ENCODE measurements around the gene SETDB2.

SETDB2 gene

GRCh38 chr13:49453465-49453864, 9.4 kb downstream of the SETDB2 start:
- no peak overlapping the region for H3K4me3 ChIP-seq (ENCODE audit: low read depth, low read length)
- TF ChIP-seq, protein P1, sequence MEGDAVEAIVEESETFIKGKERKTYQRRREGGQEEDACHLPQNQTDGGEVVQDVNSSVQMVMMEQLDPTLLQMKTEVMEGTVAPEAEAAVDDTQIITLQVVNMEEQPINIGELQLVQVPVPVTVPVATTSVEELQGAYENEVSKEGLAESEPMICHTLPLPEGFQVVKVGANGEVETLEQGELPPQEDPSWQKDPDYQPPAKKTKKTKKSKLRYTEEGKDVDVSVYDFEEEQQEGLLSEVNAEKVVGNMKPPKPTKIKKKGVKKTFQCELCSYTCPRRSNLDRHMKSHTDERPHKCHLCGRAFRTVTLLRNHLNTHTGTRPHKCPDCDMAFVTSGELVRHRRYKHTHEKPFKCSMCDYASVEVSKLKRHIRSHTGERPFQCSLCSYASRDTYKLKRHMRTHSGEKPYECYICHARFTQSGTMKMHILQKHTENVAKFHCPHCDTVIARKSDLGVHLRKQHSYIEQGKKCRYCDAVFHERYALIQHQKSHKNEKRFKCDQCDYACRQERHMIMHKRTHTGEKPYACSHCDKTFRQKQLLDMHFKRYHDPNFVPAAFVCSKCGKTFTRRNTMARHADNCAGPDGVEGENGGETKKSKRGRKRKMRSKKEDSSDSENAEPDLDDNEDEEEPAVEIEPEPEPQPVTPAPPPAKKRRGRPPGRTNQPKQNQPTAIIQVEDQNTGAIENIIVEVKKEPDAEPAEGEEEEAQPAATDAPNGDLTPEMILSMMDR (IDR thresholded peaks at IDR 0.05; ENCODE audit: low read depth, low read length) = no peak

DNA sequence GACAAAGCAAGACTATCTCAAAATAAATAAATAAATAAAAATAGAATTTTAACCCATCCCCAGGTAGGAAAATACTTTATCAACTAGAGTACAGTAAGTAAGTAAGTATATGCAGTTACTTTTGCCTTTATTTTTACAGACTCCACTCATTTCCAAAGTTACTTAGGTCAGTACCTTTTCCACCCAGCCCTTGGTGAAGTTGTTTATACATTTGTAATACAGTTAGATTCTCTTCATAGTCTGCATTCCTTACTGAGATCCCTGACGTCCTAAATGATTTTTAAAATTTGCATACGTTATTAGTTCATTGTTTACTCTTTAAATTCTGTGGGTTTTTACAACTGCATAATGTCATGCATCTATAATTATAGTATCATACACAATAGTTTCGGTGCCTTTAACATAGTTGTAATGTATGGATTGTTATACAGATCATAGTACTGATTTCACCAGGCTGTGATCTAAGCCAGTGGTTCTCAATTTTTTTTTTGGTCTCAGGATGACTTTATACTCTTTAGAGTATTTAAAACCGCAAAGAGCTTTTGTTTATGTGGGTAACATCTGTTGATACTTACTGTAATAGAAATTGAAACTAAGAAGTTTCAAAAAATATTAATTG, 10.4 kb downstream of the SETDB2 start:
- H3K4me3 ChIP-seq (ENCODE audit: low read depth, low read length) = peak overlapping the region; percentile 30

GRCh38 chr13:49455007-49455398, 10.9 kb downstream of the SETDB2 start:
- TF ChIP-seq, protein P1 (IDR thresholded peaks at IDR 0.05; ENCODE audit: low read depth, low read length) = no peak
- no peak overlapping the region for H3K4me3 ChIP-seq (ENCODE audit: low read depth, low read length)

More for the DNA sequence above, 10.4 kb downstream of the SETDB2 start:
- TF ChIP-seq, protein P1 (IDR thresholded peaks at IDR 0.05; ENCODE audit: low read depth, low read length) = no peak

DNA sequence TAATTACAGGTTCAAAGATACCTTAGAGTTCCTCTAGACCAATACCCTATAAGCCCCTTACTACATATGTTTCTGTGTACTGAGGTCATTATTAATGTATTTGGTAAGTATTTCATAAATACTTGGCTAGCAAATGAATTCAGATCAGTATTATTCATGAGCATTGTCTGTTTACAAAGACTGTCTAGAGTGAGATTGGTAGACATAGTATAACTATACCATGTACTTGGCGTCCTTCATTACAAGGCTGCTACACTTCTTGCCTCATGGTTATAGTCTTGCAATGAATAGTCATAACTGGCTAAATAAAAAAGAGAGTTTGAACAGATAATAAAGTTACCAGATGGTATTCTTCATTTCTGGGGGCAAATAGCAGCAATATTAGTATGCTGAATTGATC, 12.1 kb downstream of the SETDB2 start:
- H3K4me3 ChIP-seq (ENCODE audit: low read depth, low read length) = no peak overlapping the region
- TF ChIP-seq, protein P1 (IDR thresholded peaks at IDR 0.05; ENCODE audit: low read depth, low read length) = no peak

GRCh38 chr13:49457221-49457620, 13.1 kb downstream of the SETDB2 start:
- H3K4me3 ChIP-seq (ENCODE audit: low read depth, low read length) = no peak overlapping the region
- TF ChIP-seq, protein P1 (IDR thresholded peaks at IDR 0.05; ENCODE audit: low read depth, low read length) = no peak

- H3K4me3 ChIP-seq (ENCODE audit: low read depth, low read length) = no peak overlapping the region
- TF ChIP-seq, protein P1 (IDR thresholded peaks at IDR 0.05; ENCODE audit: low read depth, low read length) = no peak
Measured at GRCh38 chr13:49459580-49459979, 15.5 kb downstream of the SETDB2 start.

DNA sequence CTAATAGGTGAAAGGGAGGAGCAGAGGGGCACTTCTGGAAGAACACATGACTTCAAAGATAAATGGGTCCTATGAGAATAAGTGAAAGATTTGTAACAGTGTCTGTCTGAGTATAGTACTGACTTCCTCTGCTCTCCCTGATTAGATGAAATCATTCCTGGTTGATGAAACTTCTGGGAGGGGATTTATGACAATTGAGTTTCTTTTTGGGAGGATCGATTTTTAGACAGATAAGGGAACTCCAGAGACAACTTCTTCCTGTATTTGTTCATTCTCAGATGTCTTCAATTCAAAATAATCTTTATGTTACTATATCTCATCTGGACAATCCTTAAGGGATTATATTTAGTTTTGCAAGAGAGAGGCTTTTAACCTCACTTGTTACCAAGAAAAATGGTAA, 20.0 kb downstream of the SETDB2 start:
- TF ChIP-seq, protein P1 (IDR thresholded peaks at IDR 0.05; ENCODE audit: low read depth, low read length) = no peak

More for the DNA sequence above, 20.0 kb downstream of the SETDB2 start:
- no peak overlapping the region for H3K4me3 ChIP-seq (ENCODE audit: low read depth, low read length)

Measured in WI38 (cell line).